H9 (cell line): ENCODE results near the gene DXO. TPM values are rescaled to one million over a fixed set of nuclear protein-coding genes. Genes with fewer than 3 reads are reported as not detected.

ENCODE experiments used
- DNase-seq: peaks from one replicate; pipeline ENCODE4 v3.0.0-alpha.2; 2017
- H2AFZ ChIP-seq: one replicate; pipeline ENCODE4 v1.6.1; 2013; ENCODE audit warnings: mild to moderate bottlenecking, low read length, control low read depth, moderate library complexity
- H2AK5ac ChIP-seq: 2 replicates; pipeline ENCODE4 v1.6.1; 2013; ENCODE audit warnings: low read length, control low read depth, mixed read lengths; ENCODE audit not compliant: insufficient read length
- H2BK120ac ChIP-seq: one replicate; pipeline ENCODE4 v1.6.1; 2013; ENCODE audit warnings: low read depth, mild to moderate bottlenecking, low read length, control low read depth, inconsistent platforms; ENCODE audit not compliant: poor library complexity, severe bottlenecking
- H2BK12ac ChIP-seq: 2 replicates; pipeline ENCODE4 v1.6.1; 2013; ENCODE audit warnings: low read length, control low read depth, mixed read lengths, low read depth; ENCODE audit not compliant: insufficient read length
- H2BK15ac ChIP-seq: 2 replicates; pipeline ENCODE4 v1.6.1; 2013; ENCODE audit warnings: low read depth, low read length, control low read depth
- H2BK20ac ChIP-seq: one replicate; pipeline ENCODE4 v1.6.1; 2013; ENCODE audit warnings: low read depth, mild to moderate bottlenecking, low read length, control low read depth, inconsistent platforms; ENCODE audit not compliant: poor library complexity, severe bottlenecking
- H2BK5ac ChIP-seq: 2 replicates; pipeline ENCODE4 v1.6.1; 2013; ENCODE audit warnings: low read length, control low read depth, mixed read lengths; ENCODE audit not compliant: insufficient read length
- H3K14ac ChIP-seq: 2 replicates; pipeline ENCODE4 v1.6.1; 2013; ENCODE audit warnings: low read length, control low read depth; ENCODE audit not compliant: insufficient read depth
- H3K18ac ChIP-seq: 2 replicates; pipeline ENCODE4 v1.6.1; 2013; ENCODE audit warnings: low read depth, mild to moderate bottlenecking, mixed read lengths, low read length, control low read depth; ENCODE audit not compliant: insufficient read length
- H3K23ac ChIP-seq: 2 replicates; pipeline ENCODE4 v1.6.1; 2013; ENCODE audit warnings: low read length, control low read depth, mixed read lengths, low read depth; ENCODE audit not compliant: insufficient read length
- H3K23me2 ChIP-seq: 2 replicates; pipeline ENCODE4 v1.6.1; 2013; ENCODE audit warnings: low read depth, mild to moderate bottlenecking, mixed read lengths, low read length, control low read depth; ENCODE audit not compliant: insufficient read length, poor library complexity, severe bottlenecking
- H3K27ac ChIP-seq: 2 replicates; pipeline ENCODE4 v1.5.1; 2013; ENCODE audit warnings: low read length, control low read depth, mixed read lengths, low read depth; ENCODE audit not compliant: insufficient read length
- H3K27me3 ChIP-seq: 2 replicates; pipeline ENCODE4 v1.6.1; 2013; ENCODE audit warnings: low read length, control low read depth, inconsistent platforms; ENCODE audit not compliant: insufficient read depth
- H3K4ac ChIP-seq: 2 replicates; pipeline ENCODE4 v1.6.1; 2013; ENCODE audit warnings: low read depth, mild to moderate bottlenecking, control low read depth, inconsistent platforms, low read length, moderate library complexity
- H3K4me1 ChIP-seq: 2 replicates; pipeline ENCODE4 v1.6.1; 2013; ENCODE audit warnings: low read length, control low read depth, inconsistent platforms; ENCODE audit not compliant: insufficient read depth
- H3K4me2 ChIP-seq: 2 replicates; pipeline ENCODE4 v1.6.1; 2013; ENCODE audit warnings: low read length, control low read depth, mixed read lengths; ENCODE audit not compliant: insufficient read length, insufficient read depth
- H3K56ac ChIP-seq: 2 replicates; pipeline ENCODE4 v1.6.1; 2013; ENCODE audit warnings: low read depth, mild to moderate bottlenecking, mixed read lengths, low read length, control low read depth; ENCODE audit not compliant: insufficient read length
- H3K79me1 ChIP-seq: 2 replicates; pipeline ENCODE4 v1.6.1; 2013; ENCODE audit warnings: low read depth, mild to moderate bottlenecking, moderate library complexity, low read length, control low read depth, inconsistent platforms; ENCODE audit not compliant: insufficient read depth, poor library complexity, severe bottlenecking
- H3K79me2 ChIP-seq: 2 replicates; pipeline ENCODE4 v1.6.1; 2013; ENCODE audit warnings: low read length, control low read depth, inconsistent platforms; ENCODE audit not compliant: insufficient read depth
- H3K9ac ChIP-seq: 2 replicates; pipeline ENCODE4 v1.6.1; 2013; ENCODE audit warnings: low read length, control low read depth, mixed read lengths; ENCODE audit not compliant: insufficient read length; ENCODE audit errors: extremely low read depth
- H3K9me3 ChIP-seq: one replicate; pipeline ENCODE4 v1.6.1; 2013; ENCODE audit warnings: low read depth, low read length, inconsistent platforms; ENCODE audit not compliant: control insufficient read depth
- H3T11ph ChIP-seq: one replicate; pipeline ENCODE4 v1.6.1; 2013; ENCODE audit warnings: mild to moderate bottlenecking, low read length, control low read depth, inconsistent platforms
- H4K20me1 ChIP-seq: one replicate; pipeline ENCODE4 v1.6.1; 2013; ENCODE audit not compliant: control insufficient read depth, insufficient read length, insufficient read depth
- H4K5ac ChIP-seq: 2 replicates; pipeline ENCODE4 v1.6.1; 2013; ENCODE audit warnings: low read depth, mild to moderate bottlenecking, mixed read lengths, low read length, control low read depth; ENCODE audit not compliant: insufficient read length
- H4K8ac ChIP-seq: replicated peaks from 2 replicates; pipeline ENCODE4 v1.6.1; 2013; ENCODE audit warnings: low read length, control low read depth, mixed read lengths, low read depth; ENCODE audit not compliant: insufficient read length
- H4K91ac ChIP-seq: 2 replicates; pipeline ENCODE4 v1.6.1; 2013; ENCODE audit warnings: low read depth, mild to moderate bottlenecking, moderate library complexity, mixed read lengths, low read length, control low read depth; ENCODE audit not compliant: insufficient read length
- H3K27ac Mint-ChIP-seq, 3 experiments: 2 replicates in 2 of 3; 3 replicates in 1 of 3; pipeline ENCODE4 v1.8.0; 2020 to 2021; ENCODE audit warnings: mixed read lengths in 3 of 3, mild to moderate bottlenecking in 1 of 3, moderate library complexity in 1 of 3
- H3K27me3 Mint-ChIP-seq: 2 replicates; pipeline ENCODE4 v1.8.0; 2021; ENCODE audit warnings: low read depth, mild to moderate bottlenecking, moderate library complexity, mixed read lengths
- H3K36me3 Mint-ChIP-seq, 3 experiments: 2 replicates in 2 of 3; 3 replicates in 1 of 3; pipeline ENCODE4 v1.8.0; 2020 to 2021; ENCODE audit warnings: low read depth in 3 of 3, mixed read lengths in 3 of 3; ENCODE audit not compliant: insufficient read depth in 1 of 3
- H3K4me1 Mint-ChIP-seq, 2 experiments: 2 replicates each; pipeline ENCODE4 v1.8.0; 2020; ENCODE audit warnings: mixed read lengths in 2 of 2
- H3K4me3 Mint-ChIP-seq, 2 experiments: 2 replicates in 1 of 2; 3 replicates in 1 of 2; pipeline ENCODE4 v1.8.0; 2020 to 2021; ENCODE audit warnings: mild to moderate bottlenecking in 2 of 2, mixed read lengths in 2 of 2, moderate library complexity in 1 of 2
- H3K9me3 Mint-ChIP-seq, 2 experiments: 2 replicates in 1 of 2; 3 replicates in 1 of 2; pipeline ENCODE4 v1.8.0; 2020; ENCODE audit warnings: mild to moderate bottlenecking in 2 of 2, mixed read lengths in 2 of 2, moderate library complexity in 1 of 2
- CTCF ChIP-seq: fragments of 200-600 bp; sonication (generic); conservative IDR thresholded peaks from 3 replicates; pipeline ENCODE4 v1.8.0; 2021; ENCODE audit warnings: antibody characterized with exemption, mild to moderate bottlenecking
- WGBS: extraction: QIAGEN DNeasy Blood & Tissue Kit; methylation state at CpG from one replicate; pipeline ENCODE4 v1.1.7; 2013; ENCODE audit warnings: missing lambda C conversion rate, low lambda C conversion rate, mixed read lengths; ENCODE audit not compliant: insufficient read length; ENCODE audit errors: extremely low coverage; 5-methylcytosine and 5-hydroxymethylcytosine counted together
- total RNA-seq: library from RNA; stranded (reverse); gene quantifications from 2 replicates; pipeline ENCODE4 v1.2.1, GENCODE V29; 2021

The DXO gene
- total RNA-seq, 1 experiment from 2014 or later, result 21.6 TPM

GRCh38 chr6:31968326-31968725 is 3.6 kb downstream of the DXO start:
- Histone ChIP-seq H3K56ac (no peak overlapping the region), H3K9ac (no peak overlapping the region), H2BK20ac (no peak overlapping the region), H3T11ph (no peak overlapping the region), H3K23me2 (peaks cover 6% of the 10 kb centered on the region), H2BK12ac (no peak overlapping the region), H2AFZ (no peak overlapping the region), H3K9me3 (no peaks in the 10 kb centered on the region), H4K5ac (no peak overlapping the region), H3K79me1 (no peaks in the 10 kb centered on the region), H4K20me1 (no peaks in the 10 kb centered on the region), H3K4ac (no peak overlapping the region), H3K79me2 (no peaks in the 10 kb centered on the region; the same call in 1 of the 2 replicates), H2BK5ac (no peak overlapping the region), H3K4me1 (peaks cover 3% of the 10 kb centered on the region; the same call in 1 of the 2 replicates), H4K91ac (no peak overlapping the region), H2AK5ac (no peak overlapping the region), H4K8ac (no peak overlapping the region), H3K18ac (no peak overlapping the region), H3K27me3 (no peaks in the 10 kb centered on the region), H2BK120ac (no peak overlapping the region), H2BK15ac (no peak overlapping the region), H3K4me2 (no peak overlapping the region), H3K23ac (no peak overlapping the region), H3K27ac (no peak overlapping the region), H3K14ac (no peak overlapping the region)
- TF ChIP-seq CTCF, result no peak
- H3K4me1 Mint-ChIP-seq, result peaks cover 7 to 11% of the 10 kb centered on the region in 2 experiments
- H3K36me3 Mint-ChIP-seq, result peaks cover 33 to 72% (median 66%) of the 10 kb centered on the region in 3 experiments; a peak in 6 of 7 replicates
- no peak for DNase-seq
- H3K9me3 Mint-ChIP-seq, result no peaks in the 10 kb centered on the region
- H3K27me3 Mint-ChIP-seq, result no peaks in the 10 kb centered on the region; the same call in 1 of the 2 replicates
- no peak overlapping the region for H3K4me3 Mint-ChIP-seq
- no CpG with 5 or more reads among the region's 11 CpGs for WGBS
- H3K27ac Mint-ChIP-seq, result no peak overlapping the region
